OCI-LY7 (cell line): Measurements from ENCODE around the gene RELB. TPM values are rescaled to one million over a fixed set of nuclear protein-coding genes. Genes with fewer than 3 reads are reported as not detected.
A peak's percentile ranks its signal among the peaks of the same experiment; 100 is the strongest.

Source experiments
- BruUV-seq: library from RNA; stranded (reverse); fragments of 400-500 nt; replicated peaks from 2 replicates; lab custom pipeline; 2021; lab: Mats Ljungman, UMichigan
- CTCF ChIA-PET: fragments of 300-600 bp; sonication (Branson Sonifier 250); formaldehyde crosslinking; loops from one replicate; lab custom pipeline; 2022; ENCODE audit warnings: antibody characterized with exemption; ENCODE audit not compliant: unreplicated experiment; lab: Charles Lee
- POLR2A ChIA-PET: fragments of 300-600 bp; sonication (Branson Sonifier 250); formaldehyde crosslinking; loops from one replicate; lab custom pipeline; 2022; ENCODE audit warnings: antibody characterized with exemption; lab: Charles Lee
- DNase-seq: peaks from one replicate; pipeline ENCODE4 v3.0.0-alpha.2; 2015; ENCODE audit warnings: low spot score
- H2AFZ ChIP-seq: fragments of 200-600 bp; sonication (generic), shearing (Covaris generic); 2 replicates; pipeline ENCODE4 v1.6.1; 2014; ENCODE audit warnings: mild to moderate bottlenecking, antibody characterized with exemption, low read length, moderate library complexity
- H3K27ac ChIP-seq: fragments of 200-600 bp; sonication (generic); 2 replicates; pipeline ENCODE4 v1.5.1; 2014; ENCODE audit warnings: mixed run types, low read depth, mild to moderate bottlenecking, moderate library complexity, low read length, inconsistent platforms; ENCODE audit not compliant: poor library complexity, severe bottlenecking
- H3K36me3 ChIP-seq: fragments of 200-600 bp; sonication (generic); 2 replicates; pipeline ENCODE4 v1.6.1; 2014; ENCODE audit warnings: mild to moderate bottlenecking, antibody characterized with exemption, low read length, moderate library complexity, mixed read lengths; ENCODE audit not compliant: insufficient read depth
- H3K4me1 ChIP-seq: fragments of 200-600 bp; sonication (generic); 2 replicates; pipeline ENCODE4 v1.5.1; 2014; ENCODE audit warnings: mild to moderate bottlenecking, low read length; ENCODE audit not compliant: insufficient read depth, poor library complexity, severe bottlenecking
- H3K4me2 ChIP-seq: fragments of 200-600 bp; sonication (generic); 2 replicates; pipeline ENCODE4 v1.6.1; 2014; ENCODE audit warnings: mild to moderate bottlenecking, low read length
- H3K4me3 ChIP-seq: fragments of 200-600 bp; sonication (generic); 2 replicates; pipeline ENCODE4 v1.5.1; 2014; ENCODE audit warnings: mild to moderate bottlenecking, low read depth, low read length; ENCODE audit not compliant: poor library complexity, severe bottlenecking
- H3K79me2 ChIP-seq: fragments of 200-600 bp; sonication (generic); 2 replicates; pipeline ENCODE4 v1.6.1; 2016; ENCODE audit warnings: low read depth, mild to moderate bottlenecking, low read length, moderate library complexity, mixed read lengths; ENCODE audit not compliant: insufficient read depth
- H3K9me2 ChIP-seq: fragments of 200-600 bp; sonication (generic); 2 replicates; pipeline ENCODE4 v1.6.1; 2016; ENCODE audit warnings: mild to moderate bottlenecking, low read length, mixed read lengths; ENCODE audit not compliant: insufficient read depth
- H3K9me3 ChIP-seq: fragments of 200-600 bp; sonication (generic); 2 replicates; pipeline ENCODE4 v1.6.1; 2014; ENCODE audit warnings: mild to moderate bottlenecking, mixed run types, low read length, mixed read lengths
- H4K20me1 ChIP-seq: fragments of 200-600 bp; sonication (generic); 2 replicates; pipeline ENCODE4 v1.6.1; 2014; ENCODE audit warnings: mild to moderate bottlenecking, antibody characterized with exemption, low read length, moderate library complexity, mixed read lengths; ENCODE audit not compliant: insufficient read depth
- EZH2phosphoT487 ChIP-seq: fragments of 200-600 bp; sonication (generic); IDR thresholded peaks from 2 replicates; pipeline ENCODE4 v1.6.1; 2018; ENCODE audit warnings: low read depth, borderline replicate concordance, mild to moderate bottlenecking, mixed run types, antibody characterized with exemption, low read length, moderate library complexity, mixed read lengths
- intact Hi-C: fragments of 100-400 bp; cut with micrococcal nuclease; formaldehyde crosslinking; loops from one replicate; pipeline ENCODE4 v1.10.0; 2022; ENCODE audit not compliant: unreplicated experiment
- total RNA-seq, 2 experiments: library from RNA; depleted of rRNA in 1 of 2; stranded (reverse); fragments of >200 nt in 1 of 2; shearing (Covaris generic) in 1 of 2; gene quantifications; 2 replicates each; pipeline ENCODE4 v1.2.3, GENCODE V29; 2014 to 2022
- TF ChIP-seq, protein P1 (sequence below): fragments of 200-600 bp; sonication (generic); conservative IDR thresholded peaks from 2 replicates; pipeline ENCODE4 v1.5.1; 2014; ENCODE audit warnings: mild to moderate bottlenecking, antibody characterized with exemption, low read length, moderate library complexity, mixed read lengths

RELB gene
- total RNA-seq, 2 experiments from 2014 or later = 36.9 to 51.1 TPM

DNA sequence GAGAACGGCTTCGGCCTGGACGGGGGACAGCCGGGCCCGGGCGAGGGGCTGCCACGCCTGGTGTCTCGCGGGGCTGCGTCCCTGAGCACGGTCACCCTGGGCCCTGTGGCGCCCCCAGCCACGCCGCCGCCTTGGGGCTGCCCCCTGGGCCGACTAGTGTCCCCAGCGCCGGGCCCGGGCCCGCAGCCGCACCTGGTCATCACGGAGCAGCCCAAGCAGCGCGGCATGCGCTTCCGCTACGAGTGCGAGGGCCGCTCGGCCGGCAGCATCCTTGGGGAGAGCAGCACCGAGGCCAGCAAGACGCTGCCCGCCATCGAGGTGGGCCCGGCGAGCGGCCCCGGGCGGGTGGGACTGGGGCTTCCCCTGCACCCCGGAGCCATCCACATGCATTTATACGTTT, 10.7 kb downstream of the RELB start:
- POLR2A ChIA-PET = no interaction called here
- DNase-seq = no peak
- peaks cover 5% of the 10 kb centered on the region; the same call in 1 of the 2 replicates for H3K79me2 ChIP-seq
- H3K27ac ChIP-seq = no peak overlapping the region
- TF ChIP-seq, protein P1, sequence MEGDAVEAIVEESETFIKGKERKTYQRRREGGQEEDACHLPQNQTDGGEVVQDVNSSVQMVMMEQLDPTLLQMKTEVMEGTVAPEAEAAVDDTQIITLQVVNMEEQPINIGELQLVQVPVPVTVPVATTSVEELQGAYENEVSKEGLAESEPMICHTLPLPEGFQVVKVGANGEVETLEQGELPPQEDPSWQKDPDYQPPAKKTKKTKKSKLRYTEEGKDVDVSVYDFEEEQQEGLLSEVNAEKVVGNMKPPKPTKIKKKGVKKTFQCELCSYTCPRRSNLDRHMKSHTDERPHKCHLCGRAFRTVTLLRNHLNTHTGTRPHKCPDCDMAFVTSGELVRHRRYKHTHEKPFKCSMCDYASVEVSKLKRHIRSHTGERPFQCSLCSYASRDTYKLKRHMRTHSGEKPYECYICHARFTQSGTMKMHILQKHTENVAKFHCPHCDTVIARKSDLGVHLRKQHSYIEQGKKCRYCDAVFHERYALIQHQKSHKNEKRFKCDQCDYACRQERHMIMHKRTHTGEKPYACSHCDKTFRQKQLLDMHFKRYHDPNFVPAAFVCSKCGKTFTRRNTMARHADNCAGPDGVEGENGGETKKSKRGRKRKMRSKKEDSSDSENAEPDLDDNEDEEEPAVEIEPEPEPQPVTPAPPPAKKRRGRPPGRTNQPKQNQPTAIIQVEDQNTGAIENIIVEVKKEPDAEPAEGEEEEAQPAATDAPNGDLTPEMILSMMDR = no peak
- TF ChIP-seq EZH2phosphoT487 = no peak
- peaks cover 72% of the 10 kb centered on the region for H3K4me1 ChIP-seq
- intact Hi-C loops = no loop called here
- H3K9me2 ChIP-seq = no peaks in the 10 kb centered on the region
- no TSS peak for BruUV-seq
- H4K20me1 ChIP-seq = no peaks in the 10 kb centered on the region
- CTCF ChIA-PET = interaction anchor here (0.6 kb wide), 1 partner anchor 273 kb away, joined by 7 read pairs; no protein-coding TSS in a partner anchor
- H3K4me3 ChIP-seq = no peak overlapping the region
- H2AFZ ChIP-seq = no peak overlapping the region
- H3K4me2 ChIP-seq = no peak overlapping the region
- no peaks in the 10 kb centered on the region for H3K9me3 ChIP-seq
- H3K36me3 ChIP-seq = peaks cover 70% of the 10 kb centered on the region

GRCh38 chr19:45016388-45017314, 15.4 kb downstream of the RELB start:
- Histone ChIP-seq H2AFZ (no peak overlapping the region), H3K4me3 (peak overlapping the region; percentile 44), H4K20me1 (no peaks in the 10 kb centered on the region), H3K9me2 (no peaks in the 10 kb centered on the region), H3K4me2 (peak overlapping the region; percentile 87), H3K36me3 (peaks cover 62% of the 10 kb centered on the region), H3K9me3 (no peaks in the 10 kb centered on the region), H3K4me1 (peaks cover 66% of the 10 kb centered on the region), H3K79me2 (peaks cover 8% of the 10 kb centered on the region; the same call in 1 of the 2 replicates), H3K27ac (peak overlapping the region; percentile 100)
- intact Hi-C loops = loop anchor here (1.0 to 5.0 kb wide), 7 partner anchors 17 to 162 kb away; partner anchors contain the start of genes BLOC1S3, CLASRP, CLPTM1 and TRAPPC6A
- TF ChIP-seq EZH2phosphoT487 = no peak
- TF ChIP-seq, protein P1 = peak; percentile 91
- CTCF ChIA-PET = interaction anchor here (0.8 kb wide), 1 partner anchor 10 kb away, joined by 3 read pairs; no protein-coding TSS in a partner anchor
- POLR2A ChIA-PET = interaction anchor here (0.8 to 2.0 kb wide), 2 partner anchors 9 to 17 kb away, joined by 3 to 5 read pairs; no protein-coding TSS in a partner anchor
- TSS peak; percentile 81 for BruUV-seq
- DNase-seq = peak; percentile 99
